OCI-LY7 (cell line): ENCODE results near the gene CALHM2. TPM values are rescaled to one million over a fixed set of nuclear protein-coding genes. Genes with fewer than 3 reads are reported as not detected.

Experiments used
- BruUV-seq: library from RNA; stranded (reverse); fragments of 400-500 nt; replicated peaks from 2 replicates; lab custom pipeline; 2021; lab: Mats Ljungman, UMichigan
- CTCF ChIA-PET: fragments of 300-600 bp; sonication (Branson Sonifier 250); formaldehyde crosslinking; loops from one replicate; lab custom pipeline; 2022; ENCODE audit warnings: antibody characterized with exemption; ENCODE audit not compliant: unreplicated experiment; lab: Charles Lee
- POLR2A ChIA-PET: fragments of 300-600 bp; sonication (Branson Sonifier 250); formaldehyde crosslinking; loops from one replicate; lab custom pipeline; 2022; ENCODE audit warnings: antibody characterized with exemption; lab: Charles Lee
- DNase-seq: peaks from one replicate; pipeline ENCODE4 v3.0.0-alpha.2; 2015; ENCODE audit warnings: low spot score
- H2AFZ ChIP-seq: fragments of 200-600 bp; sonication (generic), shearing (Covaris generic); 2 replicates; pipeline ENCODE4 v1.6.1; 2014; ENCODE audit warnings: mild to moderate bottlenecking, antibody characterized with exemption, low read length, moderate library complexity
- H3K27ac ChIP-seq: fragments of 200-600 bp; sonication (generic); 2 replicates; pipeline ENCODE4 v1.5.1; 2014; ENCODE audit warnings: mixed run types, low read depth, mild to moderate bottlenecking, moderate library complexity, low read length, inconsistent platforms; ENCODE audit not compliant: poor library complexity, severe bottlenecking
- H3K36me3 ChIP-seq: fragments of 200-600 bp; sonication (generic); 2 replicates; pipeline ENCODE4 v1.6.1; 2014; ENCODE audit warnings: mild to moderate bottlenecking, antibody characterized with exemption, low read length, moderate library complexity, mixed read lengths; ENCODE audit not compliant: insufficient read depth
- H3K4me1 ChIP-seq: fragments of 200-600 bp; sonication (generic); 2 replicates; pipeline ENCODE4 v1.5.1; 2014; ENCODE audit warnings: mild to moderate bottlenecking, low read length; ENCODE audit not compliant: insufficient read depth, poor library complexity, severe bottlenecking
- H3K4me2 ChIP-seq: fragments of 200-600 bp; sonication (generic); 2 replicates; pipeline ENCODE4 v1.6.1; 2014; ENCODE audit warnings: mild to moderate bottlenecking, low read length
- H3K4me3 ChIP-seq: fragments of 200-600 bp; sonication (generic); 2 replicates; pipeline ENCODE4 v1.5.1; 2014; ENCODE audit warnings: mild to moderate bottlenecking, low read depth, low read length; ENCODE audit not compliant: poor library complexity, severe bottlenecking
- H3K79me2 ChIP-seq: fragments of 200-600 bp; sonication (generic); 2 replicates; pipeline ENCODE4 v1.6.1; 2016; ENCODE audit warnings: low read depth, mild to moderate bottlenecking, low read length, moderate library complexity, mixed read lengths; ENCODE audit not compliant: insufficient read depth
- H3K9me2 ChIP-seq: fragments of 200-600 bp; sonication (generic); 2 replicates; pipeline ENCODE4 v1.6.1; 2016; ENCODE audit warnings: mild to moderate bottlenecking, low read length, mixed read lengths; ENCODE audit not compliant: insufficient read depth
- H3K9me3 ChIP-seq: fragments of 200-600 bp; sonication (generic); 2 replicates; pipeline ENCODE4 v1.6.1; 2014; ENCODE audit warnings: mild to moderate bottlenecking, mixed run types, low read length, mixed read lengths
- H4K20me1 ChIP-seq: fragments of 200-600 bp; sonication (generic); 2 replicates; pipeline ENCODE4 v1.6.1; 2014; ENCODE audit warnings: mild to moderate bottlenecking, antibody characterized with exemption, low read length, moderate library complexity, mixed read lengths; ENCODE audit not compliant: insufficient read depth
- EZH2phosphoT487 ChIP-seq: fragments of 200-600 bp; sonication (generic); IDR thresholded peaks from 2 replicates; pipeline ENCODE4 v1.6.1; 2018; ENCODE audit warnings: low read depth, borderline replicate concordance, mild to moderate bottlenecking, mixed run types, antibody characterized with exemption, low read length, moderate library complexity, mixed read lengths
- intact Hi-C: fragments of 100-400 bp; cut with micrococcal nuclease; formaldehyde crosslinking; loops from one replicate; pipeline ENCODE4 v1.10.0; 2022; ENCODE audit not compliant: unreplicated experiment
- total RNA-seq, 2 experiments: library from RNA; depleted of rRNA in 1 of 2; stranded (reverse); fragments of >200 nt in 1 of 2; shearing (Covaris generic) in 1 of 2; gene quantifications; 2 replicates each; pipeline ENCODE4 v1.2.3, GENCODE V29; 2014 to 2022
- TF ChIP-seq, protein P1 (sequence below): fragments of 200-600 bp; sonication (generic); conservative IDR thresholded peaks from 2 replicates; pipeline ENCODE4 v1.5.1; 2014; ENCODE audit warnings: mild to moderate bottlenecking, antibody characterized with exemption, low read length, moderate library complexity, mixed read lengths

Gene CALHM2
- total RNA-seq, 2 experiments from 2014 or later: not detected

DNA sequence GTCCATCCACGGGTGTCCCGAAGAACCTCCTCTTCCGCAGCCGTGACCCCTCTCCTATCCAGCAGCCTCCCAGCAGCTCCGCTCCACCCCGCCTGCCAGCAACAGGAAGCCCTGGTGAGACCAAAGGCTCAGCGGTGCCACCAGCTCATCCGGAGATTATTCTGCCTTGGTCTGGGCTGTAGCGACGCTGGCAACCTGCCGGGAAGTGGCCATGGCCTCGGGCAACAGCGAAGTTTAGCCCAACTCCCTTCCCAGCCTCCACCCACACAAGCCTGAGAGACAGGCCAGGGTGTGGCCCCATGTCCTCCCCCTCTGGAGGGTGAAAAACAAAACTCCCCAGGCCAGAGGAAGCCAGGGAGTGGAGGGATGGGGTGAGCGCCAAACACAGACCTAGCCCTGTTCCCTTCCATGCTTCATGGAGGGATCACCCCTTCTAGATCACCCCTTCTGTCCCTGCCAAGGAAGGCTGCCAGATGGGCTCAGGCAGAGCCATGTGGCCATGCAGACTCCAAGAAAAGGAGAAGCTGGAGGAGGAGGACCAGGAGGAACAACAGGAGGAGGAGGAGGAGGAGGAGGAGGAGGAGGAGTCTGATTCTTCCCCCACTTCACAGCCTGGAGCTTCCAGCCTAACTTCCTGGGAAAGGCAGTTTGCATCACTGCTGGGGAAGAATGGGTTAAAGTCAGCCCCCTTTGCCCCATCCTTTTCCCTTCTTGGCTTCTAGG, 918 bp downstream of the CALHM2 start:
- intact Hi-C loops: no loop called here
- H3K4me3 ChIP-seq: no peak overlapping the region
- no peaks in the 10 kb centered on the region for H3K9me3 ChIP-seq
- H3K27ac ChIP-seq: no peak overlapping the region
- ChIA-PET POLR2A (no interaction called here), CTCF (no interaction called here)
- H3K9me2 ChIP-seq: no peaks in the 10 kb centered on the region
- no peak overlapping the region for H3K4me2 ChIP-seq
- TF ChIP-seq, protein P1, sequence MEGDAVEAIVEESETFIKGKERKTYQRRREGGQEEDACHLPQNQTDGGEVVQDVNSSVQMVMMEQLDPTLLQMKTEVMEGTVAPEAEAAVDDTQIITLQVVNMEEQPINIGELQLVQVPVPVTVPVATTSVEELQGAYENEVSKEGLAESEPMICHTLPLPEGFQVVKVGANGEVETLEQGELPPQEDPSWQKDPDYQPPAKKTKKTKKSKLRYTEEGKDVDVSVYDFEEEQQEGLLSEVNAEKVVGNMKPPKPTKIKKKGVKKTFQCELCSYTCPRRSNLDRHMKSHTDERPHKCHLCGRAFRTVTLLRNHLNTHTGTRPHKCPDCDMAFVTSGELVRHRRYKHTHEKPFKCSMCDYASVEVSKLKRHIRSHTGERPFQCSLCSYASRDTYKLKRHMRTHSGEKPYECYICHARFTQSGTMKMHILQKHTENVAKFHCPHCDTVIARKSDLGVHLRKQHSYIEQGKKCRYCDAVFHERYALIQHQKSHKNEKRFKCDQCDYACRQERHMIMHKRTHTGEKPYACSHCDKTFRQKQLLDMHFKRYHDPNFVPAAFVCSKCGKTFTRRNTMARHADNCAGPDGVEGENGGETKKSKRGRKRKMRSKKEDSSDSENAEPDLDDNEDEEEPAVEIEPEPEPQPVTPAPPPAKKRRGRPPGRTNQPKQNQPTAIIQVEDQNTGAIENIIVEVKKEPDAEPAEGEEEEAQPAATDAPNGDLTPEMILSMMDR: no peak
- TF ChIP-seq EZH2phosphoT487: no peak
- H4K20me1 ChIP-seq: no peaks in the 10 kb centered on the region
- DNase-seq: no peak
- no peak overlapping the region for H2AFZ ChIP-seq
- no TSS peak for BruUV-seq
- H3K79me2 ChIP-seq: no peaks in the 10 kb centered on the region
- no peaks in the 10 kb centered on the region for H3K4me1 ChIP-seq
- peaks cover 26% of the 10 kb centered on the region for H3K36me3 ChIP-seq

DNA sequence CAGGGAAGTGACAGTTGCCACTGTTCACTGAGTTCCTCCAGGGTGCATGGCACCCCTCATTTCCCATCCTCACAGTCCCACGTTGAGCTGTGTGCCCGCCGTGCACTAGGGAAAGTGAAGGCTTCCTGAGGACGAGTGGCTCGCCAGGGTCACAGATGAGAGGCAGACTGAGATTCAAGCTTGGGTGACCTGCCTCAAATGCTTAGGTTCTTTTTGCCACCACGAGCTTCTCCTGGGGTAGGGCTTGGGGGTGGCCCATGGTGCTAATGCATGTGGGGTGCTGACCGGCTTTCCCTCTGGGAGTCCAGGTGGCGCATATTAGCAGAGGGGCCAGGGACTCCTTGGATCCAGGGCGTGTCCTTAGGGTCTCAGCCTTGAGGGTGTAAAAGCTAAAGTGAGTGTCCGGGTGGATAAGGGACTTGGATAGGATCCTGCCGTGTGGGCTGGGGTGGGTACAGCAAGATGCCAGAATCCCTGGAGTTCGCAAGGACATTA, 1.9 kb downstream of the CALHM2 start:
- no peak for DNase-seq
- intact Hi-C loops: no loop called here
- no peaks in the 10 kb centered on the region for H4K20me1 ChIP-seq
- BruUV-seq: no TSS peak
- H3K4me1 ChIP-seq: no peaks in the 10 kb centered on the region
- H3K9me2 ChIP-seq: no peaks in the 10 kb centered on the region
- H3K4me2 ChIP-seq: no peak overlapping the region
- no peak overlapping the region for H2AFZ ChIP-seq
- no peak overlapping the region for H3K4me3 ChIP-seq
- ChIA-PET CTCF (no interaction called here), POLR2A (no interaction called here)
- H3K36me3 ChIP-seq: peaks cover 36% of the 10 kb centered on the region
- no peaks in the 10 kb centered on the region for H3K79me2 ChIP-seq
- no peak overlapping the region for H3K27ac ChIP-seq
- TF ChIP-seq EZH2phosphoT487: no peak
- TF ChIP-seq, protein P1: no peak
- H3K9me3 ChIP-seq: no peaks in the 10 kb centered on the region
